Activated T-cell treated with anti-CD3 and anti-CD28 coated beads, Interleukin-2, amount 50 U/mL, for 72 hours (primary cell): ENCODE data around the gene SNX15. TPM values are rescaled to one million over a fixed set of nuclear protein-coding genes. Genes with fewer than 3 reads are reported as not detected.
A peak's percentile ranks its signal among the peaks of the same experiment; 100 is the strongest.

Experiments used
- ATAC-seq, 2 donors: fragments of 150-1000 bp; cut with Tn5 transposase; replicated peaks in 1 of 2; 2 replicates each; pipeline ENCODE4 v1.10.0; 2021; ENCODE audit warnings: moderate library complexity in 2 of 2, mild to moderate bottlenecking in 1 of 2
- DNase-seq, 2 donors: peaks; one replicate each; pipeline ENCODE4 v3.0.0; 2021 to 2022; ENCODE audit warnings: mixed read lengths in 1 of 2
- H3K27ac Mint-ChIP-seq: one replicate; pipeline ENCODE4 v1.8.0; 2022; ENCODE audit warnings: mild to moderate bottlenecking, moderate library complexity, mixed read lengths
- H3K27me3 Mint-ChIP-seq: one replicate; pipeline ENCODE4 v1.8.0; 2022; ENCODE audit warnings: low read depth, mixed read lengths
- H3K36me3 Mint-ChIP-seq, 2 donors: one replicate each; pipeline ENCODE4 v1.8.0; 2022; ENCODE audit warnings: mixed read lengths in 2 of 2, mild to moderate bottlenecking in 1 of 2; ENCODE audit not compliant: insufficient read depth in 2 of 2
- H3K4me1 Mint-ChIP-seq: one replicate; pipeline ENCODE4 v1.8.0; 2022; ENCODE audit warnings: low read depth, mixed read lengths
- H3K4me3 Mint-ChIP-seq, 2 donors: one replicate each; pipeline ENCODE4 v1.8.0; 2022; ENCODE audit warnings: mild to moderate bottlenecking in 2 of 2, mixed read lengths in 2 of 2, moderate library complexity in 2 of 2
- H3K9me3 Mint-ChIP-seq, 2 donors: one replicate each; pipeline ENCODE4 v1.8.0; 2022; ENCODE audit warnings: mixed read lengths in 2 of 2
- total RNA-seq, 2 donors: library from RNA; stranded (reverse); gene quantifications; one replicate each; pipeline ENCODE4 v1.2.3, GENCODE V29; 2022

The SNX15 gene
- total RNA-seq, 2 donors from 2014 or later = 31.5 to 38.7 TPM

- Mint-ChIP-seq H3K4me1 (peaks cover 26% of the 10 kb centered on the region), H3K36me3 (no peaks in the 10 kb centered on the region), H3K4me3 (no peak overlapping the region), H3K27me3 (no peaks in the 10 kb centered on the region), H3K9me3 (no peaks in the 10 kb centered on the region), H3K27ac (no peak overlapping the region)
- peak in 1 of 2 donors; percentile 46 for ATAC-seq
- DNase-seq = peak in 1 of 2 donors; percentile 13
Observed at GRCh38 chr11:65051398-65051858, 24.2 kb downstream of the SNX15 start.

GRCh38 chr11:65053827-65054508, 26.7 kb downstream of the SNX15 start:
- Mint-ChIP-seq H3K9me3 (no peaks in the 10 kb centered on the region), H3K27ac (peak overlapping the region; percentile 47), H3K4me1 (peaks cover 19% of the 10 kb centered on the region), H3K27me3 (no peaks in the 10 kb centered on the region), H3K4me3 (peak overlapping the region; percentile 60 to 77), H3K36me3 (no peaks in the 10 kb centered on the region)
- DNase-seq = peak; percentile 25 to 26
- ATAC-seq = peak; percentile 47 to 52

- no peaks in the 10 kb centered on the region for H3K9me3 Mint-ChIP-seq
- no peak overlapping the region for H3K27ac Mint-ChIP-seq
Observed at GRCh38 chr11:65055538-65055937, 28.3 kb downstream of the SNX15 start.

GRCh38 chr11:65056999-65057398, 29.8 kb downstream of the SNX15 start:
- Mint-ChIP-seq H3K4me3 (no peak overlapping the region), H3K4me1 (peaks cover 25% of the 10 kb centered on the region), H3K36me3 (no peaks in the 10 kb centered on the region), H3K27ac (no peak overlapping the region), H3K27me3 (no peaks in the 10 kb centered on the region), H3K9me3 (no peaks in the 10 kb centered on the region)
- ATAC-seq = no peak
- no peak for DNase-seq

More at GRCh38 chr11:65055538-65055937, 28.3 kb downstream of the SNX15 start:
- Mint-ChIP-seq H3K36me3 (no peaks in the 10 kb centered on the region), H3K27me3 (no peaks in the 10 kb centered on the region), H3K4me1 (peaks cover 20% of the 10 kb centered on the region), H3K4me3 (no peak overlapping the region)
- no peak for DNase-seq
- ATAC-seq = no peak

DNA sequence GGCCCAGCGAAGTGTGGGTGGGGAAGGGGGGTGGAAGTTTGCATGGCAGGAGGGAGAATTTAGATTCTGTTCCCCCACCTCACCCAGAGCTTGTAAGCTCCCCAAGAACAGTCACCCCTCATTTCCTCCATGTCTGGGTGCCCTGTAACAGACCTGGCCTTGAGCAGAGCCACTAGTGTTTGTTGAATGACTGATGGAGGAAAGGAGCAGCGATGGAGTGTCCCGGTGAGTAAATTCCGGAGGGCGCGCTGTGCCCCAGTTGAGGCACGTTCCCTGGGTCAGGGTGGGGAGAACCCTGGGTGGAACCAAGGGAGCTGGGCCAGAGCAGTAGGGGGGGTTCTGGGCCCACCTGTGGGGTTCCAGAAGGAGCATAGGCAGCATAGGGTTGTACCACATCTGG, 30.3 kb downstream of the SNX15 start:
- H3K4me3 Mint-ChIP-seq = no peak overlapping the region
- no peak for DNase-seq
- H3K9me3 Mint-ChIP-seq = no peaks in the 10 kb centered on the region
- no peaks in the 10 kb centered on the region for H3K36me3 Mint-ChIP-seq
- peaks cover 25% of the 10 kb centered on the region for H3K4me1 Mint-ChIP-seq
- no peak for ATAC-seq
- H3K27ac Mint-ChIP-seq = no peak overlapping the region
- no peaks in the 10 kb centered on the region for H3K27me3 Mint-ChIP-seq

DNA sequence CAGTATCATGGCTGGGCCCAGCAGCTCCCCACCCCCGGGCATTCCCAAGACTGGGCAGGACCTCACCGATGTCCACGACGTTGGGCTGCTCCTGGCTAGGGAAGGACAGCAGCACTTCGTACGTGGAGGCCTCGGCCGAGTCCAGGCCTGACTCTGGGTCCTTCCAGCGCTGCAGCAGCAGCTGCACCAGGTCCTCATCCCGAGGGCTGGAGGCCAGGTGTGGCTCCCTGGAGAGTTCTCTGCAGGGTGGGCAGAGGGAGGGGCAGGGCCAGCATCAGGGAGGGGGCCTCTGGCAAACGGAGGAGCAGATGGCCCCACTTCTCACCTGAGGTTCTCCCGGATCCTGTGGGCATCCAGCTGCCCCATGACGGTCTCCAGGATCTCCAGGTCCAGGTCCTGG, 30.8 kb downstream of the SNX15 start:
- Mint-ChIP-seq H3K4me1 (peaks cover 22% of the 10 kb centered on the region), H3K27ac (no peak overlapping the region), H3K27me3 (no peaks in the 10 kb centered on the region), H3K36me3 (no peaks in the 10 kb centered on the region), H3K9me3 (no peaks in the 10 kb centered on the region), H3K4me3 (no peak overlapping the region)
- no peak for DNase-seq
- ATAC-seq = no peak

DNA sequence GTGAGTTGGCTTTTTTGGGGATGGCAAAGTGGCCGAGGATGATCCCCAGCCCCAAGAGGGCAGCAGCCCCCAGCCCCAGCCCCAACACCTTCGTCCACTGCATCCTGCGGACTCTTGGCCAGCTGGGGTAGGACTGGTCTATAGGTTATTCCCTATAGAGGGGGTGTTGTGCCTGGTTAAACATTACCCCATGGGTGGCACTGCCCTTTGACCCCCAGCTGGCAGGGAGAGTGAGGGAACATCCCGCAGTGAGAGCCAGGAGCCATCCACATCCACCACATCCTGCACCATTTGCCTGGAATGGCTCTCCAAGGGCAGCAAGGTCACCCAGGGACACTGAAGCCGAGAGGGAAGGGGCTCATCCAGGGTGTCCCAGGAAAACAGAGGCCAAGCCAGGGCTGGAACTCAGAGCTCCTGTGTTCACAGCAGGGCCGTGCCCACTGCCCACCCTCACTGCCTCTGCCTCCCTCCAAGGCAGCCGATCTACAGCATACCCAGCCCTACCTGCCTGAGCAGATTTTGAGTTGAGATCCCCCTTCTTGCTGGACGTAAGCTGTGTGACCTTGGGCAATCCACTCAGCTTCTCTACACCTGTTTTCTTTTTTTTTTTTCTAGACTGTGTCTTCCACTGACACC, 31.3 kb downstream of the SNX15 start, which contains the start of gene NAALADL1:
Gene NAALADL1, minus strand, starts transcription at position 135 of the 636 bp plus-strand sequence. Its CDS starts 32 bp downstream, at position 103.
- Mint-ChIP-seq H3K36me3 (no peaks in the 10 kb centered on the region), H3K27ac (no peak within 1 kb of the TSS), H3K4me3 (no peak within 1 kb of the TSS), H3K4me1 (peaks cover 16% of the 10 kb centered on the region), H3K9me3 (no peaks in the 10 kb centered on the region), H3K27me3 (no peaks in the 10 kb centered on the region)
- DNase-seq (no peak), ATAC-seq (no peak)

- no peak overlapping the region for H3K4me3 Mint-ChIP-seq
- H3K4me1 Mint-ChIP-seq = peaks cover 6% of the 10 kb centered on the region
- H3K27ac Mint-ChIP-seq = no peak overlapping the region
- H3K27me3 Mint-ChIP-seq = no peaks in the 10 kb centered on the region
- ATAC-seq = no peak
- no peaks in the 10 kb centered on the region for H3K36me3 Mint-ChIP-seq
- no peak for DNase-seq
- no peaks in the 10 kb centered on the region for H3K9me3 Mint-ChIP-seq
Observed at GRCh38 chr11:65059523-65059922, 32.3 kb downstream of the SNX15 start.

- Mint-ChIP-seq H3K27ac (no peak overlapping the region), H3K36me3 (no peaks in the 10 kb centered on the region), H3K4me1 (peaks cover 6% of the 10 kb centered on the region), H3K9me3 (no peaks in the 10 kb centered on the region), H3K27me3 (no peaks in the 10 kb centered on the region), H3K4me3 (no peak overlapping the region)
- ATAC-seq = no peak
- DNase-seq = no peak
Observed at GRCh38 chr11:65059959-65060824, 33.0 kb downstream of the SNX15 start.

DNA sequence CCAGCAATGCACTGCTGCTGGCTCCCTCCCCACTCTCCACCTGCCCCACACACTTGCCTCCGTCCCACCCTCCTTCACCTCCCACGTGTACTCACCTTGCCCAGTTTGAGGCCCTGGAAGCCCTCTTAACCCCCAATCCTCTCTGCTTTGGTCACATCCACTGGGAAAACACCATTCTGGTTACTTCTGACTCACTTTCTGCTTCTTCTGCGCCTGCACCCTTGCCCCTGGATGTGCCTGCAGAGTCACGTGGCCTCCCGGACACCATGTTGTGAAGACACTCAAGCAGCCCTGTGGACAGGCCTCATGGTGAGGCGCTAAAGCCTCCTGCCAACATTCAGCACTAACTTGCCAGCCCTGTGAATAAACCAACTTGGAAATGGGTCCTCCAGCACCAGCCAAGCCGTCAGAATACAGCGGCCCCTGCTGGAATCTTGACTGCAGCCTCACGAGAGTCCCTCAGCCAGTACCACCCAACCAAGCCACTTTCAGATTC, 33.7 kb downstream of the SNX15 start:
- Mint-ChIP-seq H3K4me1 (peaks cover 6% of the 10 kb centered on the region), H3K27ac (no peak overlapping the region), H3K27me3 (no peaks in the 10 kb centered on the region), H3K9me3 (no peaks in the 10 kb centered on the region), H3K4me3 (no peak overlapping the region), H3K36me3 (no peaks in the 10 kb centered on the region)
- ATAC-seq (no peak), DNase-seq (no peak)

GRCh38 chr11:65063532-65063931, 36.3 kb downstream of the SNX15 start:
- Mint-ChIP-seq H3K4me3 (no peak overlapping the region), H3K27ac (no peak overlapping the region), H3K4me1 (peaks cover 6% of the 10 kb centered on the region), H3K36me3 (no peaks in the 10 kb centered on the region), H3K9me3 (no peaks in the 10 kb centered on the region), H3K27me3 (no peaks in the 10 kb centered on the region)
- peak; percentile 44 to 50 for ATAC-seq
- DNase-seq = no peak

DNA sequence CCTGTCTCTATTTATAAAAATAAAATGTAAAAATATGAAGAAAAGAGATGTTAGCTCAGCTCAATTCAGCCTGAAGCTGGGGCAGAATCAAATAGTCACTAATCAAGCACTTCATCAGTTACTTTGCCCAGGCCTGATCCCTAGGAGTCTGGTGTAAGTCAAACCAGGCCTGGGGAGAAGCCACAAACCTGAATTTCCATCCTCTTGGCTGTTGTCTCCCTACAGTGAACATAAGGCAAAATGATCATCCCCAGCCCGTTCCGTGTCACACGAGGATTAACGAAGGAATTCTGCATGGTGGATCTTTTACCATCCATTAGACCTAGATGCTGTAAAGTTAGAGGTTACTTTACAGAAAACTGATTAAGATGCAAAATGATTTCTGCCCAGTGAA, 37.6 kb downstream of the SNX15 start:
- H3K9me3 Mint-ChIP-seq = no peaks in the 10 kb centered on the region
- no peaks in the 10 kb centered on the region for H3K36me3 Mint-ChIP-seq
- ATAC-seq (no peak), DNase-seq (no peak)
- peaks cover 6% of the 10 kb centered on the region for H3K4me1 Mint-ChIP-seq
- no peaks in the 10 kb centered on the region for H3K27me3 Mint-ChIP-seq
- no peak overlapping the region for H3K4me3 Mint-ChIP-seq
- no peak overlapping the region for H3K27ac Mint-ChIP-seq

DNA sequence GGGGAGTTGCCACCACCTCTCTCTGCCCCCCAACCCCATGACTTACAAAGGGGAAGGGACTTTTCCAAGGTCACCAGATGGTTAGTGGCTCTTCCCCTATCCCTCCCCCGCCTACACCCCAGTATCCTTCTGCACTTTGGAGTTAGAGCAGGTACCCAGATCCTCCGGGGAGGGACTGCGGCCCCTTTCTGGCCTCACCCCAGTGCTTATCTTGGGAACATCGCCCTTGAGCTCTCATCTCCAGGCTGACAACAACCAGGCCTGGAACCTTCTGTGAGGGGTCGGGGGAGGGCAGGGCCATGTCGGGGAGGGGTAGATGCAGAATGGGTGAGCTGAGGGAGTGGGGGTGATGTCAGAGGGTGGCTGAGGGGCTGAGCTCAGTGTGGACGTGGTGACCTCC, 38.6 kb downstream of the SNX15 start:
- DNase-seq (no peak), ATAC-seq (no peak)
- Mint-ChIP-seq H3K27me3 (no peaks in the 10 kb centered on the region), H3K4me3 (no peak overlapping the region), H3K27ac (no peak overlapping the region), H3K4me1 (peaks cover 3% of the 10 kb centered on the region), H3K36me3 (no peaks in the 10 kb centered on the region), H3K9me3 (no peaks in the 10 kb centered on the region)
